Upper lobe of left lung (tissue), 6 donors: ENCODE data around the gene EHD3. TPM values are rescaled to one million over a fixed set of nuclear protein-coding genes. Genes with fewer than 3 reads are reported as not detected.

Experiments
- ATAC-seq, 2 donors: fragments of 200-7000 bp; cut with Tn5 transposase; one replicate each; pipeline ENCODE4 v1.9.1; 2022; ENCODE audit warnings: mild to moderate bottlenecking in 2 of 2, moderate library complexity in 2 of 2; ENCODE audit not compliant: low FRiP score in 2 of 2
- DNase-seq, 2 donors: peaks; one replicate each; pipeline ENCODE4 v3.0.0-alpha.2; 2019 to 2020
- H3K27ac ChIP-seq, 4 donors: fragments of 200-600 bp; sonication (generic); one replicate each; pipeline ENCODE4 v1.5.1; 2016 to 2019
- H3K27me3 ChIP-seq, 4 donors: fragments of 200-600 bp; sonication (generic); one replicate each; pipeline ENCODE4 v1.5.1; 2017 to 2019
- H3K36me3 ChIP-seq, 4 donors: fragments of 200-600 bp; sonication (generic); one replicate each; pipeline ENCODE4 v1.5.1; 2016 to 2019
- H3K4me1 ChIP-seq, 4 donors: fragments of 200-600 bp; sonication (generic); one replicate each; pipeline ENCODE4 v1.5.1; 2018 to 2019
- H3K4me3 ChIP-seq, 4 donors: fragments of 200-600 bp; sonication (generic); one replicate each; pipeline ENCODE4 v1.5.1; 2017 to 2019; ENCODE audit warnings: mild to moderate bottlenecking in 2 of 4, moderate library complexity in 1 of 4
- H3K9me3 ChIP-seq, 4 donors: fragments of 200-600 bp; sonication (generic); one replicate each; pipeline ENCODE4 v1.5.1; 2018 to 2019
- EP300 ChIP-seq, 4 donors: sonication (generic); formaldehyde crosslinking; IDR thresholded peaks; one replicate each; pipeline ENCODE4 v1.5.1; 2017; ENCODE audit warnings: antibody characterized with exemption in 4 of 4, control low read depth in 2 of 4
- POLR2A ChIP-seq, 4 donors: fragments of 450-650 bp; IDR thresholded peaks; one replicate each; pipeline ENCODE4 v1.5.1; 2016 to 2017; ENCODE audit warnings: antibody characterized with exemption in 4 of 4, mild to moderate bottlenecking in 2 of 4
- POLR2AphosphoS5 ChIP-seq, 2 donors: sonication (generic); formaldehyde crosslinking; IDR thresholded peaks; one replicate each; pipeline ENCODE4 v1.5.1; 2017; ENCODE audit warnings: antibody characterized with exemption in 2 of 2
- WGBS, 2 donors: methylation state at CpG; one replicate each; pipeline ENCODE4 v1.1.5; 2017 to 2018; 5-methylcytosine and 5-hydroxymethylcytosine counted together
- total RNA-seq, 6 donors: library from RNA; depleted of rRNA in 4 of 6; stranded (reverse); fragments of >200 nt in 4 of 6; gene quantifications; one replicate each; pipeline versions ENCODE4 v1.1.0 to v1.2.1, GENCODE V29; 2016 to 2021
- TF ChIP-seq, protein P1 (sequence below), 6 experiments: fragments of 450-650 bp in 4 of 6; fragments of 200-600 bp in 2 of 6; sonication (generic) in 2 of 6; IDR thresholded peaks; one replicate each; pipeline ENCODE4 v1.5.1; 2016 to 2019; ENCODE audit warnings: antibody characterized with exemption in 6 of 6
- donor health status: DM: no; HTN: no; CAD: no; lungs with moderate emphysema.
- donor health status: DM: no; HTN: yes; CAD: no; lungs with severe emphysema.

The EHD3 gene
- total RNA-seq, 6 donors from 2014 or later, result 3.7 to 12.5 (median 7.3) TPM

- no peak overlapping the region for H3K4me3 ChIP-seq
- ATAC-seq, result no peak
- WGBS, 2 donors, result 95 to 97% methylated on average over 3 to 8 of the region's 8 CpGs
Observed at GRCh38 chr2:31267437-31268120, 33.6 kb downstream of the EHD3 start.

GRCh38 chr2:31268344-31268743 lies 34.4 kb downstream of the EHD3 start:
- ATAC-seq (no peak), DNase-seq (no peak)
- H3K27ac ChIP-seq, result no peak overlapping the region
- peaks cover 0 to 12% (median 0%) of the 10 kb centered on the region in 4 donors for H3K36me3 ChIP-seq
- 91 to 92% methylated on average over 1 to 2 of the region's 2 CpGs for WGBS, 2 donors
- TF ChIP-seq POLR2A (IDR thresholded peaks at IDR 0.05), result no peak
- TF ChIP-seq, protein P1, sequence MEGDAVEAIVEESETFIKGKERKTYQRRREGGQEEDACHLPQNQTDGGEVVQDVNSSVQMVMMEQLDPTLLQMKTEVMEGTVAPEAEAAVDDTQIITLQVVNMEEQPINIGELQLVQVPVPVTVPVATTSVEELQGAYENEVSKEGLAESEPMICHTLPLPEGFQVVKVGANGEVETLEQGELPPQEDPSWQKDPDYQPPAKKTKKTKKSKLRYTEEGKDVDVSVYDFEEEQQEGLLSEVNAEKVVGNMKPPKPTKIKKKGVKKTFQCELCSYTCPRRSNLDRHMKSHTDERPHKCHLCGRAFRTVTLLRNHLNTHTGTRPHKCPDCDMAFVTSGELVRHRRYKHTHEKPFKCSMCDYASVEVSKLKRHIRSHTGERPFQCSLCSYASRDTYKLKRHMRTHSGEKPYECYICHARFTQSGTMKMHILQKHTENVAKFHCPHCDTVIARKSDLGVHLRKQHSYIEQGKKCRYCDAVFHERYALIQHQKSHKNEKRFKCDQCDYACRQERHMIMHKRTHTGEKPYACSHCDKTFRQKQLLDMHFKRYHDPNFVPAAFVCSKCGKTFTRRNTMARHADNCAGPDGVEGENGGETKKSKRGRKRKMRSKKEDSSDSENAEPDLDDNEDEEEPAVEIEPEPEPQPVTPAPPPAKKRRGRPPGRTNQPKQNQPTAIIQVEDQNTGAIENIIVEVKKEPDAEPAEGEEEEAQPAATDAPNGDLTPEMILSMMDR (IDR thresholded peaks at IDR 0.05), result no peak
- TF ChIP-seq POLR2AphosphoS5 (IDR thresholded peaks at IDR 0.05), result no peak
- TF ChIP-seq EP300 (IDR thresholded peaks at IDR 0.05), result no peak
- no peaks in the 10 kb centered on the region for H3K9me3 ChIP-seq
- no peak overlapping the region for H3K4me3 ChIP-seq
- peaks cover 0 to 7% (median 0%) of the 10 kb centered on the region in 4 donors for H3K4me1 ChIP-seq
- no peaks in the 10 kb centered on the region for H3K27me3 ChIP-seq

More at GRCh38 chr2:31267437-31268120, 33.6 kb downstream of the EHD3 start:
- peak in 1 of 2 donors; percentile 25 for DNase-seq
- H3K9me3 ChIP-seq, result no peaks in the 10 kb centered on the region
- TF ChIP-seq POLR2A (IDR thresholded peaks at IDR 0.05), result no peak
- no peak for TF ChIP-seq EP300 (IDR thresholded peaks at IDR 0.05)
- no peak for TF ChIP-seq POLR2AphosphoS5 (IDR thresholded peaks at IDR 0.05)
- TF ChIP-seq, protein P1 (IDR thresholded peaks at IDR 0.05), result no peak
- no peaks in the 10 kb centered on the region for H3K27me3 ChIP-seq
- H3K36me3 ChIP-seq, result peaks cover 0 to 15% (median 0%) of the 10 kb centered on the region in 4 donors
- H3K27ac ChIP-seq, result no peak overlapping the region
- H3K4me1 ChIP-seq, result peaks cover 0 to 3% (median 0%) of the 10 kb centered on the region in 4 donors

GRCh38 chr2:31269087-31269486 lies 35.1 kb downstream of the EHD3 start:
- H3K4me3 ChIP-seq, result no peak overlapping the region
- TF ChIP-seq, protein P1 (IDR thresholded peaks at IDR 0.05), result no peak
- TF ChIP-seq POLR2AphosphoS5 (IDR thresholded peaks at IDR 0.05) (no peak), POLR2A (IDR thresholded peaks at IDR 0.05) (no peak), EP300 (IDR thresholded peaks at IDR 0.05) (no peak)
- DNase-seq, result no peak
- no peaks in the 10 kb centered on the region for H3K9me3 ChIP-seq
- H3K36me3 ChIP-seq, result peaks cover 0 to 9% (median 0%) of the 10 kb centered on the region in 4 donors
- WGBS, 2 donors, result 70 to 73% methylated on average over 4 of the region's 4 CpGs
- H3K4me1 ChIP-seq, result peaks cover 0 to 7% (median 0%) of the 10 kb centered on the region in 4 donors
- no peak for ATAC-seq
- H3K27me3 ChIP-seq, result no peaks in the 10 kb centered on the region
- H3K27ac ChIP-seq, result no peak overlapping the region

GRCh38 chr2:31270131-31270530 lies 36.2 kb downstream of the EHD3 start:
- H3K9me3 ChIP-seq, result no peaks in the 10 kb centered on the region
- TF ChIP-seq, protein P1 (IDR thresholded peaks at IDR 0.05), result no peak
- TF ChIP-seq EP300 (IDR thresholded peaks at IDR 0.05) (no peak), POLR2A (IDR thresholded peaks at IDR 0.05) (no peak), POLR2AphosphoS5 (IDR thresholded peaks at IDR 0.05) (no peak)
- 93 to 94% methylated on average over 3 of the region's 3 CpGs for WGBS, 2 donors
- H3K27me3 ChIP-seq, result no peaks in the 10 kb centered on the region
- H3K4me1 ChIP-seq, result peaks cover 0 to 7% (median 0%) of the 10 kb centered on the region in 4 donors
- DNase-seq (no peak), ATAC-seq (no peak)
- H3K4me3 ChIP-seq, result no peak overlapping the region
- H3K27ac ChIP-seq, result no peak overlapping the region
- peaks cover 0 to 9% (median 0%) of the 10 kb centered on the region in 4 donors for H3K36me3 ChIP-seq
